Keratinocyte (primary cell): ENCODE measurements around the gene ADAMTS4. TPM values are rescaled to one million over a fixed set of nuclear protein-coding genes. Genes with fewer than 3 reads are reported as not detected.

Experiments
- DNase-seq: peaks from one replicate; pipeline ENCODE4 v3.0.0-alpha.2; 2011; ENCODE audit warnings: low read depth, missing footprints, low spot score
- FAIRE-seq: peaks from 2 replicates; lab custom pipeline; 2011; peaks lifted over from hg19 to GRCh38; lab: Jason Lieb, UNC
- H2AFZ ChIP-seq: 2 replicates; pipeline ENCODE4 v1.6.0; 2012; ENCODE audit warnings: low read length, control low read depth, inconsistent platforms; ENCODE audit not compliant: control insufficient read depth
- H3K27ac ChIP-seq: 2 replicates; pipeline ENCODE4 v1.5.1; 2011; ENCODE audit warnings: low read length; ENCODE audit not compliant: control insufficient read depth, insufficient read depth
- H3K27me3 ChIP-seq: 3 replicates; pipeline ENCODE4 v1.6.0; 2011; ENCODE audit warnings: low read length; ENCODE audit not compliant: control insufficient read depth, insufficient read depth; ENCODE audit errors: extremely low read depth
- H3K36me3 ChIP-seq, 2 experiments: 2 replicates in 1 of 2; 3 replicates in 1 of 2; pipeline ENCODE4 v1.5.1; 2011; ENCODE audit warnings: low read length in 2 of 2, mild to moderate bottlenecking in 1 of 2; ENCODE audit not compliant: control insufficient read depth in 2 of 2, insufficient read depth in 2 of 2; ENCODE audit errors: extremely low read depth in 1 of 2
- H3K4me1 ChIP-seq: 3 replicates; pipeline ENCODE4 v1.5.1; 2011; ENCODE audit warnings: low read length; ENCODE audit not compliant: control insufficient read depth, insufficient read depth; ENCODE audit errors: extremely low read depth
- H3K4me2 ChIP-seq: 3 replicates; pipeline ENCODE4 v1.6.0; 2011; ENCODE audit warnings: low read depth, low read length; ENCODE audit not compliant: control insufficient read depth, insufficient read depth; ENCODE audit errors: extremely low read depth
- H3K4me3 ChIP-seq, 3 experiments: fragments of 200-600 bp in 1 of 3; sonication (generic) in 1 of 3; 2 replicates in 2 of 3; 3 replicates in 1 of 3; pipeline ENCODE4 v1.5.1; 2011 to 2016; ENCODE audit warnings: low read length in 3 of 3, mild to moderate bottlenecking in 3 of 3, control low read depth in 2 of 3, inconsistent platforms in 1 of 3, low read depth in 1 of 3, mixed read lengths in 1 of 3, mixed run types in 1 of 3, moderate library complexity in 1 of 3; ENCODE audit not compliant: control insufficient read depth in 2 of 3, insufficient read depth in 2 of 3; ENCODE audit errors: extremely low read depth in 1 of 3
- H3K79me2 ChIP-seq: 2 replicates; pipeline ENCODE4 v1.6.0; 2012; ENCODE audit warnings: low read length; ENCODE audit not compliant: control insufficient read depth, insufficient read depth
- H3K9ac ChIP-seq: 3 replicates; pipeline ENCODE4 v1.6.0; 2011; ENCODE audit warnings: low read length; ENCODE audit not compliant: control insufficient read depth, insufficient read depth; ENCODE audit errors: extremely low read depth
- H3K9me1 ChIP-seq: 3 replicates; pipeline ENCODE4 v1.6.0; 2011; ENCODE audit warnings: low read length; ENCODE audit not compliant: control insufficient read depth, insufficient read depth; ENCODE audit errors: extremely low read depth
- H3K9me3 ChIP-seq: 2 replicates; pipeline ENCODE4 v1.5.1; 2012; ENCODE audit warnings: low read depth, low read length; ENCODE audit not compliant: control insufficient read depth
- H4K20me1 ChIP-seq: 3 replicates; pipeline ENCODE4 v1.6.0; 2011; ENCODE audit warnings: low read length; ENCODE audit not compliant: control insufficient read depth, insufficient read depth; ENCODE audit errors: extremely low read depth
- CTCF ChIP-seq, 3 experiments: IDR thresholded peaks in 1 of 3; conservative IDR thresholded peaks in 1 of 3; optimal IDR thresholded peaks in 1 of 3; 2 replicates in 2 of 3; 3 replicates in 1 of 3; pipeline versions ENCODE3 to v1.5.1; 2011; ENCODE audit warnings: low read length in 3 of 3, mild to moderate bottlenecking in 3 of 3, moderate library complexity in 2 of 3, control low read depth in 1 of 3, inconsistent platforms in 1 of 3; ENCODE audit not compliant: insufficient read depth in 2 of 3; ENCODE audit errors: extremely low read depth in 1 of 3
- EZH2 ChIP-seq: IDR thresholded peaks from one replicate; pipeline ENCODE4 v1.6.1; 2012; ENCODE audit warnings: inconsistent platforms, mild to moderate bottlenecking, low read length, moderate library complexity
- dilution Hi-C: fragments of 300-500 bp; cut with MboI; formaldehyde crosslinking; loops from one replicate; pipeline ENCODE4 v1.7.0; 2020; ENCODE audit warnings: low sequenced_read_pairs; ENCODE audit not compliant: extremely low pct_ligation_motif_present
- polyA plus RNA-seq, 5 experiments: library from polyadenylated mRNA; depleted of rRNA in 3 of 5; stranded (reverse) in 3 of 5; stranded (forward) in 1 of 5; unstranded in 1 of 5; fragments of >200 nt; gene quantifications; 1 replicate in 1 of 5; 2 replicates in 3 of 5; 3 replicates in 1 of 5; pipeline versions ENCODE4 v1.2.1 to v1.2.3, GENCODE V29; 2011 to 2012; ENCODE audit warnings: missing spikeins in 2 of 5, low read depth in 1 of 5, low replicate concordance in 1 of 5

The ADAMTS4 gene
- polyA plus RNA-seq, 1 donor (not counting 4 experiments of a cell fraction or from before 2014, with no cell fraction given), result 0.35 TPM

- Histone ChIP-seq H3K27ac (no peak overlapping the region), H3K79me2 (no peaks in the 10 kb centered on the region), H3K9me3 (no peaks in the 10 kb centered on the region), H3K9ac (no peak overlapping the region), H2AFZ (no peak overlapping the region), H3K36me3 (no peaks in the 10 kb centered on the region), H3K4me1 (peaks cover 7% of the 10 kb centered on the region), H3K9me1 (no peaks in the 10 kb centered on the region), H3K27me3 (no peaks in the 10 kb centered on the region), H4K20me1 (no peaks in the 10 kb centered on the region), H3K4me2 (no peak overlapping the region), H3K4me3 (no peak overlapping the region)
- FAIRE-seq (no peak), DNase-seq (no peak)
- dilution Hi-C loops, result no loop called here
- no peak for TF ChIP-seq CTCF (optimal IDR thresholded peaks at IDR 0.05 in 1 of 3, IDR thresholded peaks at IDR 0.05 in 1 of 3, conservative IDR thresholded peaks at IDR 0.05 in 1 of 3; ENCODE audit: extremely low read depth in 1 of 3, insufficient read depth in 2 of 3, low read length in 3 of 3)
- no peak for TF ChIP-seq EZH2
Observed at GRCh38 chr1:161242313-161242712, 43.5 kb upstream of the ADAMTS4 start.

- H3K4me1 ChIP-seq, result peaks cover 7% of the 10 kb centered on the region
- H2AFZ ChIP-seq, result no peak overlapping the region
- H3K27ac ChIP-seq, result no peak overlapping the region
- no peaks in the 10 kb centered on the region for H4K20me1 ChIP-seq
- no peak overlapping the region for H3K9ac ChIP-seq
- TF ChIP-seq EZH2, result no peak
- no peak for TF ChIP-seq CTCF (optimal IDR thresholded peaks at IDR 0.05 in 1 of 3, IDR thresholded peaks at IDR 0.05 in 1 of 3, conservative IDR thresholded peaks at IDR 0.05 in 1 of 3; ENCODE audit: extremely low read depth in 1 of 3, insufficient read depth in 2 of 3, low read length in 3 of 3)
- no peaks in the 10 kb centered on the region for H3K27me3 ChIP-seq
- no peaks in the 10 kb centered on the region for H3K79me2 ChIP-seq
- H3K4me2 ChIP-seq, result no peak overlapping the region
- H3K36me3 ChIP-seq, result no peaks in the 10 kb centered on the region
- no peak overlapping the region for H3K4me3 ChIP-seq
- FAIRE-seq (no peak), DNase-seq (no peak)
- H3K9me3 ChIP-seq, result no peaks in the 10 kb centered on the region
- no peaks in the 10 kb centered on the region for H3K9me1 ChIP-seq
- dilution Hi-C loops, result no loop called here
Observed at GRCh38 chr1:161241682-161242081, 42.8 kb upstream of the ADAMTS4 start.
